ENCODE measurements around the gene NAV2.

NAV2 gene

DNA sequence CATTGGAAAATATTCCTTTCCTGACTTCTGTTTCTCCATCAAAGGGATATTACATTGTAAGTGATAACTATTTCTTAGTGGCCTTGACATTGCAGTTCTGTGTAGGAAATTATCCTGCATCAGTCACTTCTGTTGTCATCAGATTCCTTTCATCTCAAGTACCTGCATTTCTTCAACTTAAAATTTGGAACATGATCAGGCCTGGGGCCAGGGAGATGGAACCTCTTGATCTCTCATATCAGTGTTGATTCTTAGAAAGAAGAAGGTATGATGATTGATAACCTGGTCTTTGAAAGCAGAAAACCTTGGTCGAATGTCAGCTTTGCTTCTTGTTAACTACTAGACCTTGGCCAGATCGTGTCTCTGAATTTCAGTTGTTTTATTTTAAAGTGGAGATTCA, 93.6 kb downstream of the NAV2 start:
- DNase-seq, result no peak

DNA sequence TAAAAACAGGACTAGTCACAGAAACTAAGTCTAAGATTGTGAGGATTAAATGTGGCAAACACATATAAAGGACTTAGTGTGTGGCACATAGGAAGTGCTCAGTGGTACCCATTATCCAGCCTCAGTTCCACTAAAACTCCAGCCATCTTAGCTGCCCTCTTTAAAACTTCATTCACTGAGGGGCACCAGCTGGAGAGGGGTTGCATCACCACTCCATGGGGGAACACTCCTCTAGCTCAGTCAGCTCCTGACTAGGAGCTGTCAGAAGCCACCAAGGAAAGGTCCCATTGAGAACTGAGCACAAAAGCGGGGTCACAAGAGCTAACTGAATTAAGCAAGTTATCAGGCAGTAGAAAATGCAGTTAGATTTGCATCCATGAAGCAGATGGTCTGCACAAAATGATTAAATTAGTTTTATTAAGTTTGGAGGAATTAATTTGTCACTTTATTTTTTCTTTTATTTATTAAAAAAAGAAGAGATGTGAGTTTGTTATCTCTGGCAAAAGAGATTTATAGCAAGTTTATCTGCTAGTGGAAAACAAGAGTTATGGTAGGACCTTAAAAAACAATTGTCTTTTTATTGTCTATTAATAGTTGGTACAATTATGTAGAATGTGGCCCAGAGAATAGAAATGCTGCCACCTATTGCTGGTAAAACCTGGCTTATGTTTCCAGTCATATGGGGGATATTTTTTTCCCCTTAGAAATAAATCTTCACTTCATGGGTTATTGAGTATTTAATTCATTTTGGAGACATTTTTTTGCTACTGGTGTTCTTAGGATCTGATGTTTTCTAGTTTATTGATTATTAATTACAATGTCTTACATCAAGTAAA, 95.7 kb downstream of the NAV2 start:
- DNase-seq, result no peak

DNA sequence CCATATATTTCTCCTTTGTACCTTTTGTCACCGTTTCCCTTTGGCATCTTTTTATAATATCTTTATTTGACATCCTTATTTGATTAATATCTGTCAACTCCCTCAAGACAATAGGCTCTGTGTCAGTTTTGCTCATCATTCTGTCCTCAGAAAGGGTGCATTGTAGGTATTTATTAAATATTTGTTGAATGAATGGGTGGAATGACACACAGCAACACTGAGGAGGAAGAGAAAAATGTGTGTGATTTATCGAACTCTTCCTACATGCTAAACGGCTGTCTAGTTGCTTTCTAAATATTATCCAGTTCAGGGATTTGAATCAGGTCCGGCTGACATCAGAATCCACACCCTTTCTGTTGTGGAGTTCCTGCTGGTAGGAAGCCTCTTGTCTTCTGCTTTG, 98.2 kb downstream of the NAV2 start:
- no peak for DNase-seq

DNA sequence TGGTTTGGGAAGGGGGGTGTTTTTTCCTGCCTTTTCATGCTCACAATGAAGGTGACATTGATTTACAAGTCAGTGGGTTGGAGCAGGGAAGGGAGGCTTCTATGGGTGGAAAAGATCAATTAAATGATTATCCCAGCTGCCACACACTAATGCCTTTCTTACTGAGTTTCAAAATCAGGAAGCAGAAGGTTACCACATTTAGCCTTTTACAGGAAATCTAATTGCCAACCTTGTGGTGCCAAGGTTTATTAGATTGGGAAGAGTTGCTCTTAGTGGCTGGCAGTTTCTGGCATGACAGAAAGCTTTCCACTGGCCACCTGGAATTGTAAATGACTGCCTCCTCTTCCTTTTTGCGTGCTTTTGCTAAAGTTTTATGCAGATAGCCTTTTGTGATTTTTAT, 98.7 kb downstream of the NAV2 start:
- no peak for DNase-seq

DNA sequence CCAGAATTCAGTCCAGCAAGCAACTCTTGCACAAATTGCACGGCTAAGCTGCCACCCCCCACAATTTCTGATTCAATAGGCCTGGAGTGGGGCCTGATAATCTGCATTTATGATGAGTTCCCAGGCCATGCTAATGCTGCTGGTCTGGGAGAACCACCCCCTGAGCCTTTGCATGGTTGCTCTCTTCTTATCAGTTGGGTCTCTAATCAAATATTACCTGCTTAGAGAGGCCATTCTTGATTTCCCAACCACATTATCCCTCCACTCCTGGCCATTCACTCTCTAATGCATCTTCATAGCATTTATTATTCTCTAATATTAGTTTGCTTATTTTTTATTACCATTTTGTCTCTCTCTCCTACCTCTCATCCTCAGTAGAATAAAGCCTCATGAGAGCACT, 99.5 kb downstream of the NAV2 start:
- no peak for DNase-seq

DNA sequence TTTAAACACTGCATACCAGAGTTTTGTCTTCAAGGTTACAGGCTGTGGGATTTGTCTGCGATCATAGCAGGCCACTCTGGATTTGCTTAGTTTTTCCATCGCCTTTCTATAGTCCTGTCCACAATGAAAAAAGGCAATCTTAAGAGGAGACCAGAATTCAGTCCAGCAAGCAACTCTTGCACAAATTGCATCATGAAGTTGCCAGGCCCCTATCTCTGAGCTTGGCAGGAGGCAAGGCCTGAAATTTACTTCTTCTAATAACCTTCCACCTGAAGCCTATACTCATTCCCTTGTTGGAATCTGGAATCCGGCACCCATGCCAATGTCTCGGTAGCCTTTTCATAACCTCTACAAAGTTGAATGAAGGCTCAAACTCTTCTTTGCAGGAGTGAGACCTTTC, 100.1 kb downstream of the NAV2 start:
- no peak for DNase-seq

DNA sequence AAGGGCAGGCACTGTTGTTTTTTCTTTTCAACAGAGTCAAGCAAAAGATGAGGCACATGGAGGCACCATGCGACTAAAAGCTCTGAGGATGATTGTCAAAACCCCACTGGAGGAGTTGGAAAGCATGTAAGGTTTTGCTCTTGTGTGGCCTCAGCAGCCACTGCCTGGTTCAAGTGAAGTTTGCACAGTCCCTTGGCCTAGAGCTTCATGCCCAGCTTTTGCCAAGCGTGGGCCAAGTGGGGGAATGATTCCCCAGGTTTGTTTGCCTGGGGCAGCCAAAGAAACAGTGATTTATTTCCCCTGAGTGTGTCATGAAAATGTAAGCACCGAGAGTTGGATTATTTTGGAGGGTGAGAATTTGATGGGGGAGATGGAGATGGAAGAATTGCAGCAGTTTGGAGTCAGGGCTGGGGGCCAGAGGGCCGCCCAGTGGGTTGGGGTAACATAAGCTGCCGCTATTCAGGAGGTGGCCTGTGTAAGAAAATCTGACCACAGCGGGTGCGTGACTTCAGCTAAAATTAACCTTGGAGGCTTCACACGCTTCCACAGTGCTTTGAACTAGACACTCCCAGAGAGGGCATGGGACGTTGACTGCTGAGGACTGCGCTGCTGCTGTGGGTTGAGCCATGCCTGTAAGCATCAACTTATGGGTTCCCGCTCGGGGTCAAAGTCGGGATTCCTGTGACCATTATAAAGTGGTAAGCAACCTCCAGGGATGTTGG, 100.7 kb downstream of the NAV2 start:
- no peak for DNase-seq

DNA sequence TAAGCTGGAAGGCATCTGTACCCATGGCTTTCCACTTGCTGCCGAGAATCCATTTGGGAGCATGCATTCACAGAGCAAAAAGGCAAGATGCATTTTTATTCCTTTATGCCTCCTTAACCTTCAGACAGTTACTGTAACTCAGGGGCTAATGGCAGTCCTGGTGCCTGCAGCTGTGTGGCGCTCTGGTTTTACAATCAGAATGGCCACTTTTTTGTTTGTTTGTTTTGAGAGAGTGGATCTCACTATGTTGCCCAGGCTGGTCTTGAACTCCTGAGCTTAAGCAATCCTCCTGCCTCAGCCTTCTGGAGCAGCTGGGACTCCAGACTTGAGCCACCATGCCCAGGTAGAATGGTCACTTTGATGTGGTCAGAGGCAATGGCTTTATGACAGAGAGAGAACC, 101.8 kb downstream of the NAV2 start:
- peak in 1 of 51 donors; percentile 9 for DNase-seq

DNA sequence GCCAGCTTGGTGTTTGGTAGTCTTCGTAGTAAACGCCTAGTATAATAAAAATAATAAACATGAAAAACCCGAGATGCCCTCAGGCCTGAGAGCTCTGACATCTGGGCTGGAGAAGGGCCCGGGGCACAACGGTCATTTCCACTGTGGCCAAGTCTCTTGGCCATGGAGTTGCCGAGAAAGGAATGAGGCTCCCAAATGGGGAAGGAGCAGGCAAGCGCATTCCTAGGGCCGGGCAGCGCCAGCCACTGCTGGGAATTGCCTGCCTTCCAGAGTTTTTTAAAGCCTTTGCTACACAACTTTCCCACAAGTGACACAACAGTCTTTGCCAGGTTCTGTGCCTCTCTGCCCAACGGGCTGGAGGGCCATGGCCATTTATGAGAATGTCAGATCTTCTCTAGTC, 103.4 kb downstream of the NAV2 start:
- DNase-seq, result peak in 23 of 51 donors; percentile 10 to 65 (median 32)

DNA sequence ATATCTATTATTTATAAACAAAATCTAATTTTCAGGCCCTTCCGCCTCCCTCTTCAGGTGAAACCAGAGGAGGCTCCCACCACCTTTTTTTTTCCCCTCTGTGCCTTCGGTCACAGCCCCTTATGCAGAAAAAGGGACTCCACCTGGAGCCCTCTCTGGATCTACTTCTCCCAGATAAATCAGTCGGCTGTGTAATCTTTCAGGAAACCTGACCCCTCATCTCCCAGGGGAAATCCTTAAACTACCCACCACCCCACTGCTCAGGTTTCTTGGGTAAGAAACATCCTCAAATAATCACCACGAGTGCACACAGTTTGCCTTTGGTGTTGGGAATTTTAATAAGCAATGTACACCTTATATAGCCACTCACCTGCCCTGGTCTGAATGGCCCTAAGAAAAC, 104.2 kb downstream of the NAV2 start:
- no peak for DNase-seq

DNA sequence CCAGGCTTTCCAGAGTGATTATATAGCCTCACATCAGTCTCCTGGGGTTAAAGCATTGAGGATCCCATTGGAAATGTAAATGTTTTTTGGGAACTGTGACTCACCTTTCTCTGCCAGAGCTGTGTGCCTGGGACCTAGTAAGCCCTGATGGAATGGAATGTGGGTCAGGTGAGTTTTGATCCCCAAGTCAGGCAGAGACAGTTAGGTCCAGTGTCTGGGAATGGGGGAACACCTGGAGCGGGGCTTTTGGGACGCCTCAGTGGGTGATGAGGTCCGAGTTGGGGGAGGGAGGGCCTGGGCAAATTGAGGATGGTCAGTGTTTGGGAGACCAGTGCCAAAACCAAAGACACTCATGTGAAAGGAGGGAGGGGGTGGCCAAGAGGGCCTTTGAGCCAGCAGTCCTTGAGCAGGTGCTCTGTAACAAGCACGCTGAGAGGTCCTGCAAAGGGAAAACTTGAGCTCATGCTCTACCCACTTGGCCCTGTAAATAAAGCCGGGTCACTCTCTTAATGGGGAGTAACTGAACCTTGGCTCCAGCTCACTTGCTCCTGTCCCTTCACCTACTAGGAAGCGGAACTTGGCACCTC, 104.7 kb downstream of the NAV2 start:
- no peak for DNase-seq

DNA sequence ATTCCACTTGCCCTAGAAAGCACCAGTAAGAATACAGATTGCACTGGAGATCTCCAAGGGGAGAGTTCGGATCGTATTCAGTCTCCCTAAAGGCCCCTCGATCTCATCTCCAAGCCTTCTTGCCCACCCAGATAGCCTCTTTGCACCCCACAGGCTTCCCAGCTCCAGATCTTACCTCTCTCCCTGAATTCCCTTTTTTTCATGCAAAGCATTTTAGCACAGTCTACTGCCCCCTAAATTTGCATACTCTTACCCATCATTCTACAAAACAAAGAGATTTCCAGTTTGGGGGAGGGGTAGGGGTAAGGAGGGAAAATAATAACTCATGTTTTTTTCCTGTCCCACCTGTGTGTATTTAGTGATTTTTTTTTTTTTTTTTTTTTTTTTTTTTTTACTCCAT, 105.2 kb downstream of the NAV2 start:
- DNase-seq, result no peak

DNA sequence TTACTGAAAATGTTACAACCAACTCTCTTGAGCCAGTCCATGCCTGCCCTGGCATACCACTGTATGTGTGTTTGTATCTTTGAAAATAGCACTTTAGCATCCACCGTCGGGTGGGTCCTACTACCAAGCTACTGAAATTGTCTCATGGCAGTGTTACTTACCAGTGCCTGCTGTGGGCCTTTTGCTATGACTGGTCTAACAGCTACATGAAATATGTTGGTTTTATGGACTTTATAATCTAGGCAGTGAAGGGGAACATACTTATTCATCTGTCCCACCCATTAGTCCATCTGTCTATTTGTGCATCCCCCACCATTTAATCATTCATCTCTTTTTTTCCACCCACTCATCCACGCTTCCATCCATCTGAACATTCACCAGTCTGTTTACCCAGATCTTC, 106.0 kb downstream of the NAV2 start:
- no peak for DNase-seq

DNA sequence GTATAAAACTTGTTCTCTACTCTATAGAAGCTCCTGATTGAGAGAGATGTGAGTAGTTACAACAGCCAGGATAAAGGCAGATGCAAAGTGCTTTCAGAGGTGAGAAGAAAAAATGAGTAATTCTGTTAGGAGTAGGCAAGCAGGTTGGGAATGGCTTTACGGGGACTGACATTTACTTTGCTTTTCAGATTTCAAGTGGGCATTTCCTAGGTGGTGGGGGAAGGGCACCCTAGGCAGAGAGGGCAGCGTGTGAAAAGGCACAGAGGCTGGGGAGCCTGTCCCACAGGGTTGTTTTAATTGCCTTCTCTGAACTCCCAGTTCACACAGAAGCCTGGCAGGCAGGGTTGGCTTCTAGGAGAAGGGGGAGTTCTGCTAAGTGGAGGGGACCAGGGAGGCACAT, 106.5 kb downstream of the NAV2 start:
- DNase-seq, result no peak

DNA sequence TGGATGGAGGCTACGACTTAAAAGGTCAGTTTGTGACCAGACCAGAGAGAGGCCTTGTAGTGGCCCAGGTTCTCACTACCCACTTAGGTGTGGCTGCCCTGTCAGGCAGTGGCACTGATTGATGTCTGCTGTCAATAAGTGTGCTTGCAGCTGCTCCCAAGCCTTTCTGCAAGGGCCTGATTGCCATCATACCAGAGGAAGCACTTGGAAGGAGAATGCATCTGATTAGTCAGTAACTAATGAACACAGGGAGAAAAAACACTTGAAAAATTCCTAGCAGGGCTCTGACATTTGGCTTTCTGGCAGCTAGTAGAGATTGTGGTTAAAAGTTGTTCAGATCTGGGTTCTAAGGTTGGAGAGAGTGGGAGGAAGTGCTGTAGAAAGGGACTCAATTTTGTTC, 107.5 kb downstream of the NAV2 start:
- no peak for DNase-seq

DNA sequence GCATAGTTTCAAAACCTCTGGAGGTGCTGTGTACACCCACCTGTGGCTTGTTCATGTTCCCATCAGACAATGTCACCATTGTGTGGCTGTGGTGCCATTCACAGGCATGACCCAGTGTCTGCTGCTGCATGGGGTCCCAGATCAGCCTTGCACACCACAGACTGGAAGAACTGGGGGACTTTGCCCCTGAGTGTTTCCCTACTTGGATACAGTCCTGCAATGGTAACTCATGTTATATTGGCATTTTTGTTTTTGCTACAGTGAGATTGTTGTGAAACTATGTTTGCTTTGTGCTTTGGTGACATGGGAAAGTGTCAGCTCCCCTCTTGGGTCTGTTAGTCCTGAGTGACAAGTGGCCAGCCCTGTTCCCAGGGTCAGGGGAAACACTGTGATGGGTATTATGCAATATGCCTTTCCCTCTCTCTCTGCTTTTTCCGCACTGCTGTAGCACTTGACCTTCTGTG, 108.8 kb downstream of the NAV2 start:
- no peak for DNase-seq

DNA sequence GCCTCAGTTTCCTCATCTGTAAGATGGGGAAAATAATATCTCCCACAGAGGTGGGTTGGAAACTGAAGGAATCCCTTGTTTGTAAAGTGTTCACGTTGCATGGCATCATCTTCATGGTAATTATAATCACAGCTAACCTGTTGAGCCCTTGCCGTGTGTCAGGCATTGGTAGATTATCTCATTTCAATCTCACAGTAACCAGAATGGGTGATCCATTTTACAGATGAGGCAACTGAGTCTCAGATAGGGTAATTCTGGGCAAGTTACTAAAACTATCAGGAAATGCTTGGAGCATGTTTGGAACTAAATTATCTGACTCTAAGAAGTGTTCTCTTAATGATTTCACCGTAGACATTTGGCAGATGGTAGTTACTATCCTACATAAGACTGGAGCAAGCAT, 109.4 kb downstream of the NAV2 start:
- no peak for DNase-seq

DNA sequence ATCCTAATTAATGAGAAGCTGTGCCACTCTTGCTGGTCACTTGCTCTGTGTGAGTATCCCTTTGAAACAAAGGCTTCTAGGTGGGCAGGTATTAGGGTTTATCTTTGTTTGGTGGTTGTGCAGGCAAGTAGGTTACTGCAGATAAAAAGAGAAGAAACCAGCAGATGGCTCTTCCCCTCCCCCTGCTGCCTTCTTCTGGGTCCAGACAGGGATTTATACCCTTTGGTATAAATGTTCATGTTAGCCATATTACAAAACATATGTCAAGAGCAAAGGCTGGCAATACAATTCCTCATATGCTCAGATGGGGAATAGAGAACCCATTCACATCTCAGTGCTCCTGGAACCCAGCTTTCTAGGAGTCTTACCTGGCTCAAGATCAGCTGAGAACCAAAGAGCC, 109.9 kb downstream of the NAV2 start:
- no peak for DNase-seq

DNA sequence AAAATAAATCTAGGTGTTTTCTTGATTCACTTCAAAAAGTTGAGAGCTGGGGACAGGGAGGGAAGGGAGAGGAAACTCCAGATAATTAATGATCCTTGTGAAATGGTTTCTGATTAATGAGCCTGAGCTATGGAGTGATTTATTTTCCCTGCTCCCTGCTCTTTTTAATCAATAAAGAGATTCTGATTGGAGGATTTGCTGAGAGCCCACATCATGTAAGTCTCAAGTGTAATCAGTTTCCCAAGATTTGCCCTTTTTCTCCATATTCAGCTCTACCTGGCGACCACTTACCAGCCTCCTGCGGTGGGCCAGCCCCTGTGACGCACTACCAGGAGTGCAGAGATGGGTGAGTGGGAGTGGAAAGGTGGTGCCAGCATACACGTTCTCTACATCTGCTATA, 114.0 kb downstream of the NAV2 start:
- DNase-seq, result no peak

DNA sequence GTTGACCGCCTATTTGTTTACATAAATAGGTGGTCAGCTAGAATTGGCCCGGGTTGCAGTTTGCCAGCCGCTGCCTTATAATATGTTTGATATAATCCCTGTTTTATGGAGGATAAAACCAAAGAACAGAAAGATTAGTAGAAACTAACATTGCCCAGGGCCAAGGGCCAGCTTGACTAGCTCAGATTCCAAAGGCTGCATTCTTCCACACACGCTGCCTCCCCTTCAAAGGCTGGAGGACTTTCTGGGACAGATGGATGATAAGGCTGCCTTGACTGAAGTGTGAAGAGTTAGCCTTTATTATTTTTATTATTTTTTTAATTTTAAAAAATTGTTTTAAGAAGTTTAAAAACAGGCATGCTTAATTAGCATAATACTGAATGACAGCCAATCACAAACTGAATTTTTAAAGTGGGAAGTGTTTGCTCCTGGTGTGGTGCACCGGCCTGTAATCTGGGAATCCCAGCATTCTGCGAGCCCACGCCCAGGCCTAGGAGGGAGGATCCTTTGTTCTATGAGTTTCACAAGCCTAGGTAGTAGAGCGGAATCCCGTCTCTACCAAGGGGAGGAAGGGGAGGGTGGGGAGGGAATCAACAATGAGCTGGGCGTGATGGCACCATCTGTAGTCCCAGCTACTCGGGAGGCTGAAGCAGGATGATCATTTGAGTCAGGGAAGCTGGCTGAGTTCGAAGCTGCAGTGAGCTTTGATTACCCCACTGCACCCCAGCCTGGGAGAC, 114.9 kb downstream of the NAV2 start:
- DNase-seq, result no peak

DNA sequence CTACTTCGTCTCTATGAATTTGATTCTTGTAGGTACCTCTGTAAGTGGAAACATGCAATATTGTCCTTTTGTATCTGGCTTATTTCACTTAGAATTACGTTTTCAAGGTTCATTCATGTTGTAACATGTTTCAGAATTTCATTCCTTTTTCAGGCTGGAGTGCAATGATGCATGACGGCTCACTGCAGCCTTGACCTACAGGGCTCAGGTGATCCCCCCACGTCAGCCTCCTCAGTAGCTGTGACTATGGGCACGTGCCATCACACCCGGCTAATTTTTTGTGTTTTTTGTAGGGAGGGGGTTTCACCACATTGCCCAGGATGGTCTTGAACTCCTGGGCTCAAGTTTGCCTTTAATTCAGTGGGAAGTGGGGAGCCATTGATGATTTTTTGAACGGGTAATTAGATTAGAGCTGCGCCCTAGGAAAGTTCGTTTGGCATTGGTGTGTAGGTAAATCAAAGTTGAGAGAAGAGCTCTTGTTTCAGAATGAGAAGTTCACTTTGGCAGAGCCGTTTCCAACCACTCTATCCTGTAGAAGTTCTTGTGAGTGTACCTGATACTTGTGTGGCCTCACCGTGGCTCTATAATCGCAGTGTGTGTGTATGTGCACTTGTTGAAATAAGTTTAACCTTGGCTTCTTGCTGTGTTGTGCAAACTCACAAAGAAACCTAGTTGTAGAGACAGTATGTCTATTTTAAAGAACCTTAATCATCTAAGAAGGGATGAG, 115.9 kb downstream of the NAV2 start:
- DNase-seq, result no peak

Data from hypothalamus (tissue), 51 donors.